Measurements from ENCODE around the gene ANKFY1.
A peak's percentile ranks its signal among the peaks of the same experiment; 100 is the strongest.
"Not testable (repeated sequence)": the region's sequence is repeated elsewhere in the genome, so short reads cannot be mapped to it uniquely, and the experiment has no call there.

Gene ANKFY1

GRCh38 chr17:4215882-4216570, 47.8 kb downstream of the ANKFY1 start:
- peak; percentile 33 for DNase-seq

GRCh38 chr17:4214157-4214556, 49.6 kb downstream of the ANKFY1 start:
- no peak for DNase-seq

GRCh38 chr17:4209611-4210010, 54.2 kb downstream of the ANKFY1 start:
- no peak for DNase-seq

- DNase-seq, result no peak
These were observed 55.5 kb downstream of the ANKFY1 start for GRCh38 chr17:4208238-4208637.

- no peak for DNase-seq
These were observed 56.8 kb downstream of the ANKFY1 start for GRCh38 chr17:4206962-4207361.

GRCh38 chr17:4205917-4206316, 57.9 kb downstream of the ANKFY1 start:
- DNase-seq, result no peak

GRCh38 chr17:4204710-4205173, 59.0 kb downstream of the ANKFY1 start:
- DNase-seq, result no peak

GRCh38 chr17:4204190-4204589, 59.6 kb downstream of the ANKFY1 start:
- no peak for DNase-seq

- DNase-seq, result no peak
These were observed 62.6 kb downstream of the ANKFY1 start for GRCh38 chr17:4201226-4201625.

GRCh38 chr17:4199818-4200402, 63.9 kb downstream of the ANKFY1 start:
- DNase-seq, result peak; percentile 43

GRCh38 chr17:4198995-4199394, 64.8 kb downstream of the ANKFY1 start:
- no peak for DNase-seq

GRCh38 chr17:4195306-4195705, 68.5 kb downstream of the ANKFY1 start:
- DNase-seq, result no peak

GRCh38 chr17:4194796-4195195, 69.0 kb downstream of the ANKFY1 start:
- no peak for DNase-seq

GRCh38 chr17:4190791-4191190, 73.0 kb downstream of the ANKFY1 start:
- not testable (repeated sequence) for DNase-seq

GRCh38 chr17:4189280-4189679, 74.5 kb downstream of the ANKFY1 start:
- DNase-seq, result no peak

- DNase-seq, result no peak
These were observed 75.7 kb downstream of the ANKFY1 start for GRCh38 chr17:4188076-4188475.

GRCh38 chr17:4187076-4187475, 76.7 kb downstream of the ANKFY1 start:
- no peak for DNase-seq

GRCh38 chr17:4186357-4186881, 77.4 kb downstream of the ANKFY1 start:
- DNase-seq, result no peak

- no peak for DNase-seq
These were observed 78.1 kb downstream of the ANKFY1 start for GRCh38 chr17:4185656-4186055.

- no peak for DNase-seq
These were observed 79.0 kb downstream of the ANKFY1 start for GRCh38 chr17:4184811-4185210.

- DNase-seq, result no peak
These were observed 81.7 kb downstream of the ANKFY1 start for GRCh38 chr17:4182043-4182442.

- no peak for DNase-seq
These were observed 83.0 kb downstream of the ANKFY1 start for GRCh38 chr17:4180791-4181190.

- DNase-seq, result no peak
These were observed 84.7 kb downstream of the ANKFY1 start for GRCh38 chr17:4179071-4179470.

- no peak for DNase-seq
These were observed 85.1 kb downstream of the ANKFY1 start for GRCh38 chr17:4178651-4179050.

GRCh38 chr17:4177806-4178205, 86.0 kb downstream of the ANKFY1 start:
- DNase-seq, result no peak

Data from NCI-H1105 (cell line).